Measurements from ENCODE around the gene CD2.

CD2 gene

GRCh38 chr1:116710420-116711262, 43.6 kb upstream of the CD2 start:
- H3K4me3 ChIP-seq (ENCODE audit: low read depth, low read length), result no peak overlapping the region
- in situ Hi-C loops (cut with HindIII; ENCODE audit: low sequenced_read_pairs), result no loop called here
- no peak for DNase-seq (ENCODE audit: low read depth)
- TF ChIP-seq CTCF (IDR thresholded peaks at IDR 0.05; ENCODE audit: low read depth, low read length, missing control alignments), result no peak

- no peak for TF ChIP-seq CTCF (IDR thresholded peaks at IDR 0.05; ENCODE audit: low read depth, low read length, missing control alignments)
- in situ Hi-C loops (cut with HindIII; ENCODE audit: low sequenced_read_pairs), result no loop called here
- no peak overlapping the region for H3K4me3 ChIP-seq (ENCODE audit: low read depth, low read length)
- DNase-seq (ENCODE audit: low read depth), result no peak
These were observed 42.9 kb upstream of the CD2 start for GRCh38 chr1:116711263-116711840.

GRCh38 chr1:116712510-116712909, 41.7 kb upstream of the CD2 start:
- in situ Hi-C loops (cut with HindIII; ENCODE audit: low sequenced_read_pairs), result no loop called here
- no peak for DNase-seq (ENCODE audit: low read depth)
- no peak for TF ChIP-seq CTCF (IDR thresholded peaks at IDR 0.05; ENCODE audit: low read depth, low read length, missing control alignments)
- no peak overlapping the region for H3K4me3 ChIP-seq (ENCODE audit: low read depth, low read length)

- H3K4me3 ChIP-seq (ENCODE audit: low read depth, low read length), result no peak overlapping the region
- no peak for DNase-seq (ENCODE audit: low read depth)
- no peak for TF ChIP-seq CTCF (IDR thresholded peaks at IDR 0.05; ENCODE audit: low read depth, low read length, missing control alignments)
- in situ Hi-C loops (cut with HindIII; ENCODE audit: low sequenced_read_pairs), result no loop called here
These were observed 40.8 kb upstream of the CD2 start for GRCh38 chr1:116713474-116713873.

- DNase-seq (ENCODE audit: low read depth), result no peak
- no peak overlapping the region for H3K4me3 ChIP-seq (ENCODE audit: low read depth, low read length)
- TF ChIP-seq CTCF (IDR thresholded peaks at IDR 0.05; ENCODE audit: low read depth, low read length, missing control alignments), result no peak
- in situ Hi-C loops (cut with HindIII; ENCODE audit: low sequenced_read_pairs), result no loop called here
These were observed 37.8 kb upstream of the CD2 start for GRCh38 chr1:116716391-116716790.

- no peak overlapping the region for H3K4me3 ChIP-seq (ENCODE audit: low read depth, low read length)
- in situ Hi-C loops (cut with HindIII; ENCODE audit: low sequenced_read_pairs), result no loop called here
- TF ChIP-seq CTCF (IDR thresholded peaks at IDR 0.05; ENCODE audit: low read depth, low read length, missing control alignments), result no peak
- DNase-seq (ENCODE audit: low read depth), result no peak
These were observed 36.9 kb upstream of the CD2 start for GRCh38 chr1:116717318-116717717.

Measured in astrocyte of the cerebellum (primary cell).